Astrocyte (in vitro differentiated cells and primary cell): ENCODE results near the gene KDM1B.

Source experiments
- CTCF ChIP-seq: IDR thresholded peaks from 2 replicates; pipeline ENCODE4 v1.5.1; 2011; ENCODE audit warnings: low read depth, mild to moderate bottlenecking, inconsistent platforms, low read length, moderate library complexity; ENCODE audit not compliant: insufficient read depth
- EZH2 ChIP-seq: IDR thresholded peaks from 2 replicates; pipeline ENCODE4 v1.6.1; 2012; ENCODE audit warnings: mild to moderate bottlenecking, low read length, inconsistent platforms; ENCODE audit not compliant: insufficient read depth

- TF ChIP-seq CTCF (no peak), EZH2 (no peak)
Observed at GRCh38 chr6:18179770-18180356, 24.6 kb downstream of the KDM1B start.
